Neural progenitor cell (in vitro differentiated cells): Measurements from ENCODE around the gene PLEKHG7. TPM values are rescaled to one million over a fixed set of nuclear protein-coding genes. Genes with fewer than 3 reads are reported as not detected.

ENCODE experiments used
- DNase-seq: peaks from one replicate; pipeline ENCODE4 v3.0.0-alpha.2; 2016; ENCODE audit warnings: low spot score
- H2AFZ ChIP-seq: fragments of 200-600 bp; sonication (generic); replicated peaks from 2 replicates; pipeline ENCODE4 v1.6.1; 2016; ENCODE audit warnings: antibody characterized with exemption
- H3F3A ChIP-seq: fragments of 200-600 bp; sonication (generic); 2 replicates; pipeline ENCODE4 v1.6.1; 2016; ENCODE audit warnings: antibody characterized with exemption, low read depth
- H3K27ac ChIP-seq: fragments of 200-600 bp; sonication (generic); 2 replicates; pipeline ENCODE4 v1.5.1; 2016; ENCODE audit warnings: mild to moderate bottlenecking
- H3K27me3 ChIP-seq: fragments of 200-600 bp; sonication (generic); 2 replicates; pipeline ENCODE4 v1.6.1; 2016; ENCODE audit warnings: mild to moderate bottlenecking, moderate library complexity
- H3K36me3 ChIP-seq: fragments of 200-600 bp; sonication (generic); 2 replicates; pipeline ENCODE4 v1.5.1; 2016
- H3K4me1 ChIP-seq: fragments of 200-600 bp; sonication (generic); 2 replicates; pipeline ENCODE4 v1.6.1; 2016; ENCODE audit warnings: mixed run types
- H3K4me2 ChIP-seq: fragments of 200-600 bp; sonication (generic); 2 replicates; pipeline ENCODE4 v1.6.1; 2016
- H3K4me3 ChIP-seq: fragments of 200-600 bp; sonication (generic); 2 replicates; pipeline ENCODE4 v1.5.1; 2016
- H3K79me2 ChIP-seq: fragments of 200-600 bp; sonication (generic); 2 replicates; pipeline ENCODE4 v1.6.1; 2016; ENCODE audit warnings: low read depth
- H3K9ac ChIP-seq: fragments of 200-600 bp; sonication (generic); 2 replicates; pipeline ENCODE4 v1.6.1; 2016
- H3K9me3 ChIP-seq: fragments of 200-600 bp; sonication (generic); 2 replicates; pipeline ENCODE4 v1.5.1; 2016; ENCODE audit warnings: low read depth
- H4K20me1 ChIP-seq: fragments of 200-600 bp; sonication (generic); 2 replicates; pipeline ENCODE4 v1.6.1; 2016; ENCODE audit warnings: low read depth
- H3K27ac Mint-ChIP-seq: 3 replicates; pipeline ENCODE4 v1.8.0; 2021; ENCODE audit warnings: mixed read lengths
- H3K27me3 Mint-ChIP-seq: 2 replicates; pipeline ENCODE4 v1.8.0; 2022; ENCODE audit warnings: low read depth, mild to moderate bottlenecking, inconsistent platforms, moderate library complexity, mixed read lengths; ENCODE audit not compliant: insufficient read depth
- H3K36me3 Mint-ChIP-seq: 3 replicates; pipeline ENCODE4 v1.8.0; 2021; ENCODE audit warnings: mixed read lengths
- H3K4me1 Mint-ChIP-seq: 3 replicates; pipeline ENCODE4 v1.8.0; 2021; ENCODE audit warnings: mixed read lengths
- H3K4me3 Mint-ChIP-seq: 3 replicates; pipeline ENCODE4 v1.8.0; 2021; ENCODE audit warnings: mild to moderate bottlenecking, moderate library complexity, mixed read lengths
- H3K9me3 Mint-ChIP-seq: 3 replicates; pipeline ENCODE4 v1.8.0; 2020; ENCODE audit warnings: mixed read lengths
- CTCF ChIP-seq: fragments of 200-600 bp; sonication (generic); IDR thresholded peaks from 2 replicates; pipeline ENCODE4 v1.5.1; 2017; ENCODE audit warnings: antibody characterized with exemption, mild to moderate bottlenecking
- EZH2 ChIP-seq: fragments of 200-600 bp; sonication (generic); IDR thresholded peaks from 2 replicates; pipeline ENCODE4 v1.6.1; 2017; ENCODE audit warnings: antibody characterized with exemption, mild to moderate bottlenecking, moderate library complexity
- EZH2phosphoT487 ChIP-seq: fragments of 200-600 bp; sonication (generic); IDR thresholded peaks from 2 replicates; pipeline ENCODE4 v1.6.1; 2017; ENCODE audit warnings: antibody characterized with exemption
- total RNA-seq: library from RNA; depleted of rRNA; stranded (reverse); fragments of >200 nt; gene quantifications from 2 replicates; pipeline ENCODE4 v1.2.3, GENCODE V29; 2015; ENCODE audit warnings: low replicate concordance

Gene PLEKHG7
- total RNA-seq, 1 donor from 2014 or later, result not detected

- Histone ChIP-seq H4K20me1 (no peaks in the 10 kb centered on the region), H3K9ac (no peak overlapping the region), H3F3A (no peaks in the 10 kb centered on the region), H3K36me3 (peaks cover 4% of the 10 kb centered on the region), H3K4me1 (no peaks in the 10 kb centered on the region), H3K4me2 (no peak overlapping the region), H2AFZ (no peak overlapping the region), H3K4me3 (no peak overlapping the region), H3K27ac (no peak overlapping the region), H3K27me3 (no peaks in the 10 kb centered on the region), H3K9me3 (no peaks in the 10 kb centered on the region), H3K79me2 (no peaks in the 10 kb centered on the region)
- Mint-ChIP-seq H3K9me3 (peaks cover 1% of the 10 kb centered on the region), H3K4me3 (no peak overlapping the region), H3K27me3 (no peaks in the 10 kb centered on the region), H3K27ac (no peak overlapping the region), H3K4me1 (no peaks in the 10 kb centered on the region), H3K36me3 (peaks cover 13% of the 10 kb centered on the region)
- DNase-seq, result no peak
- TF ChIP-seq EZH2phosphoT487 (no peak), CTCF (no peak), EZH2 (no peak)
Observed at GRCh38 chr12:92796650-92797049, 93.9 kb downstream of the PLEKHG7 start.

DNA sequence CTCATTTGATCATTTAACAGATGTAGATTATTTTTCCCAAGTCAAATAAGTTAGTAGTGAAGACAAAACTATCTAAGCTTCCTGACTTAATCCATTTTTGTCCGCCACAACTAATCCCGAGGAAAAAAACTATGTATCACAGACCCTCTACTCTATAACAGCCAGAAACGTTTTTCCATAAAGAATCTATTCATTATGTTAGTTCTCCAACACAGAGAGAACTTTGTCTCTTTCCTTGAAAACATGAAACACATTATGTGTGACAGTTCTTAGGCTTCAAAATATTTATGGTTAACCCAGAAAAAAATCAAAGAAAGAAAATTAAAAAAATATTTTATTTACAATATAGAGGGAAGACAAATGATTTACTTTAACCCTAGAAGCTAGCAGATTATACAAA, 100.1 kb downstream of the PLEKHG7 start:
- Histone ChIP-seq H2AFZ (no peak overlapping the region), H3K9me3 (no peaks in the 10 kb centered on the region), H3K4me3 (no peak overlapping the region), H3K4me2 (no peak overlapping the region), H3K79me2 (no peaks in the 10 kb centered on the region), H3K36me3 (peaks cover 4% of the 10 kb centered on the region), H3K27ac (no peak overlapping the region), H3F3A (no peaks in the 10 kb centered on the region), H3K4me1 (no peaks in the 10 kb centered on the region), H3K9ac (no peak overlapping the region), H4K20me1 (no peaks in the 10 kb centered on the region), H3K27me3 (no peaks in the 10 kb centered on the region)
- no peaks in the 10 kb centered on the region for H3K4me1 Mint-ChIP-seq
- no peaks in the 10 kb centered on the region for H3K27me3 Mint-ChIP-seq
- peaks cover 6% of the 10 kb centered on the region for H3K9me3 Mint-ChIP-seq
- DNase-seq, result no peak
- H3K4me3 Mint-ChIP-seq, result no peak overlapping the region
- peaks cover 21% of the 10 kb centered on the region for H3K36me3 Mint-ChIP-seq
- no peak for TF ChIP-seq EZH2
- TF ChIP-seq EZH2phosphoT487, result no peak
- TF ChIP-seq CTCF, result no peak
- no peak overlapping the region for H3K27ac Mint-ChIP-seq

DNA sequence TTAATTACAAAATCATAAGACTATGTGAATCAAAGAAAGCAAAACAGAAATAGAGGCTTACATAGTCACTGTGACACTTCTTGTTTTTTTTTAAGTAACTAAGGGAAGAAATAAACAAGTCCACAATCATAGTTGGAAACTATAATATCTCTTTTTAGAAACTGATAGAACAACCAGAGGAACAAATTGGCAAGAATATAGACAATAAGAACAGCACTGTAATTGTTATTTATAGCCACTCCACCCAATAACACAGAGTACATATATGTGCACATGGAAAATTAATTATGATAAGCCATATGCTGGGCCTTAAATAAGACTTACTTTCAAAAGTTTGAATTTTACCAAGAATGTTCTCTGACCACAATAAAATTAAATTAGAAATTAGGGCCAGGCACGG, 101.1 kb downstream of the PLEKHG7 start:
- no peaks in the 10 kb centered on the region for H3K27me3 Mint-ChIP-seq
- H3K9me3 Mint-ChIP-seq, result peaks cover 6% of the 10 kb centered on the region
- Histone ChIP-seq H3K4me2 (no peak overlapping the region), H3K79me2 (no peaks in the 10 kb centered on the region), H3K27ac (no peak overlapping the region), H4K20me1 (no peaks in the 10 kb centered on the region), H3K9me3 (no peaks in the 10 kb centered on the region), H3F3A (no peaks in the 10 kb centered on the region), H3K27me3 (no peaks in the 10 kb centered on the region), H3K9ac (no peak overlapping the region), H3K4me3 (no peak overlapping the region), H2AFZ (no peak overlapping the region), H3K4me1 (no peaks in the 10 kb centered on the region), H3K36me3 (peaks cover 4% of the 10 kb centered on the region)
- H3K36me3 Mint-ChIP-seq, result peaks cover 24% of the 10 kb centered on the region
- no peaks in the 10 kb centered on the region for H3K4me1 Mint-ChIP-seq
- no peak overlapping the region for H3K27ac Mint-ChIP-seq
- H3K4me3 Mint-ChIP-seq, result no peak overlapping the region
- no peak for DNase-seq
- TF ChIP-seq CTCF (no peak), EZH2 (no peak), EZH2phosphoT487 (no peak)

DNA sequence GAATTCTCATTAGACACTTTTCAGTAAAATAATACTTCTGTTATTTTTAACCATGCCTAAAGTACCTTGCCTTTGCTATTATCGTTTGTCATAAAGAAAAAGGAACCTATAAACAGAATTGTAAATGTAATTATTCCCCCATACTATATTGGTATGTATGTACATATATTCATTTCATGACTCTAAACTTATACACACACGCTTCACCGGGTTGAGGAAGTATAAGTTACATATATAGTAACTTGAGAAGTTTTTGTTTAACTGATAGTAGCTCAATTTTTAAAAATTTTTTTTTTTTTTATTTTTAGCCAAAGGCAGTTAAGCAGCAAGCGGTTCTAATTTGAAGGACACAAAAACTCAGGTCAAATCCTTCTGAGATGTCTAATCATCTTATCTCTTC, 107.6 kb downstream of the PLEKHG7 start:
- Mint-ChIP-seq H3K36me3 (peaks cover 24% of the 10 kb centered on the region), H3K27me3 (no peaks in the 10 kb centered on the region)

More for the DNA sequence above, 107.6 kb downstream of the PLEKHG7 start:
- no peak overlapping the region for H3K27ac Mint-ChIP-seq
- Histone ChIP-seq H3K36me3 (no peaks in the 10 kb centered on the region), H3K4me3 (no peak overlapping the region), H3K9ac (no peak overlapping the region), H3K4me1 (no peaks in the 10 kb centered on the region), H2AFZ (no peak overlapping the region), H3K9me3 (no peaks in the 10 kb centered on the region), H3K27me3 (no peaks in the 10 kb centered on the region), H3K79me2 (no peaks in the 10 kb centered on the region), H3F3A (no peaks in the 10 kb centered on the region), H4K20me1 (no peaks in the 10 kb centered on the region), H3K27ac (no peak overlapping the region), H3K4me2 (no peak overlapping the region)
- no peak for DNase-seq
- H3K4me3 Mint-ChIP-seq, result no peak overlapping the region
- H3K9me3 Mint-ChIP-seq, result peaks cover 6% of the 10 kb centered on the region
- no peaks in the 10 kb centered on the region for H3K4me1 Mint-ChIP-seq
- TF ChIP-seq EZH2phosphoT487 (no peak), EZH2 (no peak), CTCF (no peak)
